Lung microvascular endothelial cell (primary cell): ENCODE measurements around the gene RTKN. TPM values are rescaled to one million over a fixed set of nuclear protein-coding genes. Genes with fewer than 3 reads are reported as not detected.

Source experiments
- DNase-seq, 2 donors: peaks; one replicate each; pipeline versions ENCODE4 v3.0.0 to v3.0.0-alpha.2; 2010; ENCODE audit warnings: low read depth in 2 of 2
- total RNA-seq: library from RNA; depleted of rRNA; stranded (reverse); fragments of >200 nt; gene quantifications from 2 replicates; pipeline ENCODE4 v1.2.1, GENCODE V29; 2014

Gene RTKN
- total RNA-seq, 1 donor from 2014 or later = 28.4 TPM

DNA sequence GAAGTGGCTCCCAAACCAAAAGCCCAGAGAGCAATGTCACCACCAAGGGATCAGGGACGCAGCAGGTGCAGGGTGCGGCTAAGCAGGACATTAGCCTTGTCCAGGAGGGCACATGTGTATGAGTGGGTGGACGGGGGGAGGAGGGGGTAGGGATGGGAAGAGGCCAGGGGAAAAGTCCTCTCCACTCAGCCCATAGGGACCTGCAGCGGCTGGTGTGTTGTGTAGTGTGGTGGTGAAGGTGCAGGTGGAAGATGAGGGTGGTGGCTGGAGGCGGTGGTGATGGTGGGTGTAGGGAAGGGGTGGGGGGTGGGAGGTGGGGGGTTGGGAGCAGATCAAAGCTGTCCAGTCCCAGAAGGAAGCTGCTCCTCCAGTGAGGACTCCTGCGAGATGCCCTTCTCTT is 24.0 kb downstream of the RTKN start:
- DNase-seq = no peak

DNA sequence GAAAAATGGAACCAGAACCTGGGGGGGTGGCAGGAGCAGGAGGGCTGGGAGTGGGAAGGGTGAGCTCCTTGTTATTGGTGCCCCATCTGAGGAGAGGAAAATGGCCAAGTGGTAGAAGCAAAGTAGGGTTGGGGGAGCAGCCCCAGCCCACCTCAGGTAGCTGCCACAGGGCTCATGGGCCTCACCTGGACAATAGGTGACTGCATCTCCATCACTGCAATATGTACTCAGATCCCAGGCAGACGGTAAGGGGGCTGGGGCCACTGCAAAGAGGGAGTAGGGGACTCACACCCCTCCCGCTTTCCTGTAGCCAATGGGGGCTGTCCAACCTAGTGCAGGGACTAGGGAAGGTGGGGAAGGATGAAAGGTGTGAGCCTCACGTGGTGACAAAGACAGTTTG is 24.5 kb downstream of the RTKN start:
- DNase-seq = no peak

DNA sequence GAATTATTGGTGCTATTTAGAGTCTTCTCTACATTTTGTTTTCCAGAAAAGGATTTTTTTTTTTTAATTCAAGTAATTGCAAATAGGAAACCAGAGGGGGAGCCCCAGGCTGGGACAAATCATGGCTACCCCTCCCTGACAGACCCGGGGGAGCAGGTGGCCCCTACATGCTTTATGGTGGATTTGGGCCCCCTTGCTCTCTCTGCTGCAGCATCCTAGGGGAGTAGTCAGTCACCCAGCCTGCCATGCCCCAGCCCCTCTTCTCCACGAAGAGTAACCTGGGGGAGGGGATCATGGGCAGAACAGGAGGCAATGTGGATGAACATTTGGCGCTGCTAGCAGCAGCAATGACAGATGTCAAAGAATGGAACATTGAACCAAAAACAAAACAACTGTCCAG is 25.0 kb downstream of the RTKN start:
- no peak for DNase-seq

DNA sequence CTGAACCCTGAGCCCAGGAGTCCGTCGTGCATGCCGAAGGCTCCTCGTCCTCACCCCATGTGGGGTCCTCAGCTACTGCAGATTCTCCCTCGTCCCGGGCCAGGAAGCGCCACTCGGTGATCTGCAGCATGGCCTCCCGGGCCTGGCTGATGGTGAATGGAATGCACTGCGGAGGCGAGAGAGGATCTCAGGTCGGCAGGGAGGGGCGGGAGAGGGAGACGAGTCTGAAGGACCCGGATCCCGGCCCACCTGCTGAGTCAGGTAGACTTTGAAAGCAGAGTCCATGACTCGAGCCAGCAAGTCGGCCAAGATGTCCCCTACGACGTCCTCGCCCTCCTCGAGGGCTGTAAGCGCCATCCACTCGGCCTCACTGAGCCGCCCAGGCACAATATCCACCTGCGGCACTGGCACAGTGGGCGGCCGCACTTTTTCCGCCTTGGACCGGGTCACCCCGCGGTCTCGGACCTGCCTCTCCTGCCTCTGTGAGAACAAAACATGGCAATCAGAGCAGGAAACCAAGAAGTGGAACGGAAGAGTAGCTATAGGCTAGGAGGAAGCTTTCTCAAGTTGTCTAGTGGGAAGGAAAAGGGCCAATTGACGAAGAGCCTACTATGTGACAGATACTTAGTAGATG is 25.9 kb downstream of the RTKN start:
- DNase-seq = no peak

DNA sequence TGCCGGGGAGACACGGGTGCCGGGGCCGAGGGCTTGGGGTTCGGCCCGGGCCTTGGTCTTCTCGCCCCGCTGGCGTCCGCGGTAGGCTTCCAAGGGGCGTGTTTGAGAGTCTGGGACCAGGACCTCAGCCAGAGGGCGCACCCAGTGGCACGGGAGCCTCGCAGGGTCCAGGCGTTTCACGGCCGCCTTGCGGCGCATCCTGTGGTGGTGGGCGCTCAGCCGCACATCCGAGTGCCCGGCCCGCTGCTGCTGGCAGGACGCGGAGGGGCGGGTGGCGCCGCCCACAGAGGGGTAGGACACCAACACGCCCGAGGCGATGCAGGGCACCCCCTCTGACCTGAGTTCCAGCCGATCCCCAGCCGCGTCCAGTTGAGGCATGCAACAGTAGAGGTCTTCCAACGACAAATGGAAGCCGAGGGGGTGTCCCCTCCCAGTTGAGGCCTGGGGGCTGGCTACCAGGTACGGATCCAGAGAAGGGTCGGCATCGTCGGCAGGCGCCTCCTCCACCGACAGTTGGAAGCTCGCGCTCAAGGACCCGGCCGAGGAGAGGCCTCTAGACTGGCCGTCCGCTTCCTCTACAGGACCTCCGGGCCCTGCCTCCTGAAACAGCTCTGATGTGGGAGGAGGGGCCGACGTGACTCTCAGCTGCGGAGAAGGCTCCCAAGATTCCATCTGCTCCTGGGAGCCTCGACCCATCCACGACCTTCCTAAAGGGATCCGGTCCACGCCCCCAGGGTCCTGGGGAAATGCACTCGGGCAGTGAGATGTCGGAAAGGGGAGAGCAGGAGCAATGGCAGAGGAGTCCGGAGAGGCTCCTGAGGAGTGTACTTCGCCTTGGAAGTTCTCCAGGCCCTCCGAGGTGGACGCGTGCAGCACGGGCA is 26.6 kb downstream of the RTKN start:
- DNase-seq = peak; percentile 23 to 27

GRCh38 chr2:74414441-74414840 is 27.3 kb downstream of the RTKN start:
- DNase-seq = no peak

DNA sequence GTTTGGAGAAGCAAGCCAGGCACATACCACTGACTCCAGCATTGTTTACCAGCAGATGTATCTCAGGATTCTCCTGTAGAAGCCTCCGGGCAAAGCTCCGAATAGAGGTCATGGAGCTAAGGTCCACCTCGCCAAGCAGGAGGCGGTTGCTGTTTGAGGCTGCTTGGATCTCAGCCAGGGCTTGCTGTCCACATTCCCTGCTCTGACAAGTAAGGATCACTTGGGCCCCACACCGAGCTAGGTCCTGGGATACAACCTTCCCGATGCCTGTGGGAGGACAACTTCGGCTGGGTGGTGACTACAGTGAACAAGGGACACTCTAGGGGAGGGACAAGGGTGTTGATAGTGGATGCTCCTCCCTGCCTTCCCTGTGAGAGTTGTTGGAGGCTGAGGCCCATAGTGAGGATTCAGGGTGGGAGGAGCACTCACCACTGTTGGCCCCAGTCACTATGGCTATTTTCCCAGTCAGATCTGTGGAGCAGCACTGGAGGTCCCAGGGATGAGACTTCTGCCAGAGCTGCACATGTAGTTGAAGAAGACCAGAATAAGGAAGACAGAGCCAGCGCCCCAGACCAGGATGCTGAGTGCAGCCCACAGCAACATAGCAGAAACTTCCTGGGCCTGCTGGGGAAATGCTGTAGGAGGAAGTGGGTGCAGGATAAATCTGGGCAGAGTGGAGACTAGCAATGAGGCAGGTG is 28.6 kb downstream of the RTKN start:
- DNase-seq = no peak

DNA sequence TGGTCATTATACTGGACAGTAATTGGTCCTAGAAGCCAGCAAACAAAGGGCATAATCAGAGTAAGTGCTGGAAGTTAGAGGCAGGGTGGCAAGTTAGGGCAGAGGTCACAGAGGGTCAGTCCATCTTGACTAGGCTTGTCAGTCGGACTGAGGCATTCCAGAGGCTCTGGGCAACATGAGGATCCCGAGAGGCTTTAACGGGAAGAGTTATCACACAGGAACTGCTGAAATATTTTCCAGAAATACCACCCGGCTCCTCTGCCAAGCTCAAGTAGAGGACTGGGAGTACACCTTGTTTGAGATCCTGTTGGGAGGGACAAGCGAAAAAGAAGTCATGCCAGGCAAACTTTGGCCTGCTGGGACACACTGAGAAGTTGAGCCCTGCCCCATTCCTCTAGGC is 34.1 kb downstream of the RTKN start:
- DNase-seq = no peak

GRCh38 chr2:74406035-74406434 is 35.7 kb downstream of the RTKN start:
- DNase-seq = peak in 1 of 2 donors; percentile 39

DNA sequence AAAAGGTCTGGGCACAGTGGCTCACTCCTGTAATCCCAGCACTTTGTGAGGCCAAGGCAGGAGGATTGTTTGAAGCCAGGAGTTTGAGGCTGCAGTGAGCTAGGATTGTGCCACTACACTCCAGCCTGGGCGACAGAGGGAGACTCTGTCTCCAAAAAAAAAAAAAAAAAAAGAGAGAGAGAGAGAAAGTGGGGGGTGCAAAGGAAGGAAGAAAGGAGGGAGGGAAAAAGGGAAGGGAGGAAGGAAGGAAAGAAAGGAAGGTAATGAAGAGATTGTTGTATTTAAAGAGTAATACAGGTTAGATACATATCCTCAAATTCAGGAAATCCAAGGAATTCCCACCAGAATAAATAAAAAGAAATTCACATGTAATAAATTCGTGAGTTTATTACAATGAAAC is 39.8 kb downstream of the RTKN start:
- DNase-seq = no peak

DNA sequence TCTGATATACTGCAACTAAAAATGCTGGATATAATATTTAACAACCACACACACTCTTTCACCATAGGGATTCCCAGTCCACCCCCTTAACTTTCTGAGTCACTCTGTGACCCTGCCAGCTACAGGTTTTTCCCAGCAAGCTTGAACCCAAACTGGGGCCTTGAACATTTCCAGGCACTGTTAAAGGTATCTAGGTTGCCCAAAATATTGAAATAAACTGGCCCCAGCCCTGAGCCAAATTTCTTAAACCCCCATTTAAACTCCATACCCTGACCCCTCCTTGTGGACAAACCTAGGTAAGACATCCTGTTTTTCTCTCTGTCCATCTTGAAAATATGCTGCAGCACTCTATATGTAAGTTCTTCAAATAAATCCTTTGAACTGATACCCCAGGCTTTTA is 42.0 kb downstream of the RTKN start:
- peak; percentile 32 to 52 for DNase-seq

DNA sequence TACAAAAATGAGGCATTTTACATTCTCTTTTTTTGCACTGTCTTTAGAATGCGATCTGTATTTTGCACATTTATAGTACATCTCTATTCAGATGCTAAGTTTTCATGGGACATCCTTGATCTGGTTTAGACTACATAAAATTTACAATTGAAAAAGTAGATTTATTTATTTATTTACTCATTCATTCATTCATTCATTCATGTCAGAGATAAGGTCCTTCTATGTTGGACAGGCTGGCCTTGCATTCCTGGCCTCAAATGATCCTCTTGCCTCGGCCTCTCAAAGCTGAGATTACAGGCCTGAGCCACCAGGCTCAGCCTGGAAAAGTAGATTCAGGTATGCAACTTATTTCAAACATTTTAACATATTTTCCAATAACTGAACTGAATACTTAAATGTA is 45.6 kb downstream of the RTKN start:
- DNase-seq = no peak

GRCh38 chr2:74393525-74393924 is 48.2 kb downstream of the RTKN start:
- no peak for DNase-seq

- no peak for DNase-seq
Measured at GRCh38 chr2:74392449-74392743, 49.3 kb downstream of the RTKN start.

DNA sequence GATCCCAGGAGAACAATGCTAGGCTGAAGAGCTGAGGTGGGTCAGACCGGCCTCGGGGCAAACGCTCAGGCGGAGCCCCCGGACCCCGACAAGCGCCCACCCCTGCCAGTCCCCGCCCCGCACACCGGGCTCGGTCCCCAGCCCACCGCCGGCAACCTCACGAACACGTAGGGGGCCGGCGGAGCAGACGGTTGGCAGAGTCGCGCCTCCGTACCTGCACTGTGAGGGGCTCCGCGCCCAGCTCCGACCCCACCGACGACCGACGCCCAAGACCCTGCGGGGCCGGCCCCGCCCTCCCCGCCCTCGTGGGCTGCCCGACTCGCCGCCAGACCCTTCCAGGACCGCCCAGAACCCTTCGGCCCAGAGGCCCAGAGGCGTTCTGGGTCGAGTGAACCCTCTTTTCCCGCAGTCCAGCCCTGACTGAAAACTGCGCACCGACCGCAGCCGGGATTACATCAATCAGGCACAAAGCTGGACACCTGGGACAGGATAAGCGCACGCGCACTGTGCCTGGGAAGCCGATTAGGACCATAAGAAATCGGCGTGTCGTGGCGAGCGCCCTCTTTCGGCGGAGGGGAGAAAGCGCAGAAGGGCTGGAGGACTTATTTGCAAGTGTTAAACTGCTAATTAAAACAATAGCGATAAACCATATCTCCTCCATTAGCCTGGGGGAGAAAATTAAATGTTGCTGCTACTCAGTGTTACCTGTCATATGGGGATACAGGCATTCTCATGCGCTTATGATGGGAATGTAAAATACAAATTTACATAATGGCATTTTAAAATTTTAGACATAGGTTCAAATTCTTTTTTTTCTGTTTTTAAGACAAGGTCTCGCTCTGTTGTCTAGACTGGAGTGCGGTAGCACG is 49.9 kb downstream of the RTKN start:
- peak; percentile 94 to 96 for DNase-seq

DNA sequence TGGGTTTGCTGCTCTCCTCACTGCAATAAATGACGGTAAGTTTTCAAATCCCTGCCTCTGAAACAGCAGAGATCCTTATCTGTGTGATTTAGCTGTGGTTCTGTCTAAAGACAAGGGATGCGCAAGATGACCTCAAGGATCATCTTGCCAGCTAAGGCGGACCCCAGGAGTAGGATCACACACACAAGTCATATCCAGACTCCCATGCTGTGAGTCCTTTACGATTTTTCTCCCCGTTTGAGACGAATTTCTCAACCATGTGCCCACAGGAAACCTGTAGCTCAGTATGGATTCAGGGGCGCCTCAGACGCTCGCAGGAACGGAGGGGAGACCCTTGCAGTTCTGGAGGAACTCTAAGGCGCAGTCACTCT is 50.5 kb downstream of the RTKN start:
- DNase-seq = no peak

DNA sequence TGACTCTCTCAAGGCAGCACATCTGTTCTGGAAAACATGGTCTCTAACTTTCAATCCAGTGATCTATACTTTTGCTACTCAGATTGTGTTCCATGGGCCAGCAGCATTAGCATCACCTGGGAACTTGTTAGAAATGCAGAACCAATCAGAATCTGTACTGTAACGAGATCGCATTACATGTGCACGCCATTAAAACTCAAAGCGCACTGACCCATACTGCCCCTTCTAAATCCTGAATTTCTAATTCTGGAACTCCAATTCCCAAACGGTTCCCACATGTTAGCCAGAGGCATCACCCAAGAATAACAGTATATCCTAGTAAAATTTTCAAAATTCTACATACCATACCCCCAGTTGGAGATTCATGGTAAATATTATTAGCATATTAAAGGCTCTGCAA is 51.1 kb downstream of the RTKN start:
- no peak for DNase-seq

DNA sequence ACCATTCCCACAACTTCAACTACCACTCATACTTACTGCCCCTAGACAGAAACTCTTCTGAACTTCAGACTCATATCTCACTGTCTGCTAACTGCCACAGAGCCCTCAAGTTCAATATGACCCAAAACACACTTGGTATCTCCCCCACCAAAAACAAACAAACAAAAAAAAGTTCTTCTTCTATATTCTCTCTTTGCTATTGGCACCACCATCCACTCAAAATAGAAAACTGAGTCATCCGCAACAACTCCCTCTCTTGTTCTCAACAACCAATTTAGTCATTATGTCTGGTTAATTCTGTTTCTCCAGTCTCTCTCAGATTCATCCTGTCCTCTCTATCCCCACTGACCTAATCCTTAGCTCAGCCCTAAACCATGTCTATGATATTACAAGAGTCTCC is 54.4 kb downstream of the RTKN start:
- peak in 1 of 2 donors; percentile 15 for DNase-seq

DNA sequence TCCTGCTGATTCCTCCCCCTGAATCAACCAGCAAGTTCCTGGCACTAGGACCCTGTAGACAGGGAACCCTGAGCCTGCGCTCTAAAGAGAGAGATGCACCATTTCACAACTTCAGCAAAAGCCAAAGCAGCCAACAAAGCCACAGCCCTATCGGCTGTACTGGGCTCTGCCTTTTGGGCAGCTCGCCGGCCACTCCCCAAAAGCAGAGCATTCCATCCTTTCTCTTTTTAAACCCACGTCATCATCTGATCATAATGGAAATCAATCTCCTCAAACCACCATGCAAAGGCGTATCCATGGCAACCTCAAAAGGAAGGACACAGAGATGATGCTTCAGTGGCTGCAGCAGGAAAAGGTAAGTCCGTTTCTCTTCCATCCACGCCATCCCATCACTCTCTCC is 56.3 kb downstream of the RTKN start:
- no peak for DNase-seq

- DNase-seq = no peak
Measured at GRCh38 chr2:74384051-74384450, 57.7 kb downstream of the RTKN start.

GRCh38 chr2:74383254-74383653 is 58.5 kb downstream of the RTKN start:
- peak; percentile 43 to 94 for DNase-seq

DNA sequence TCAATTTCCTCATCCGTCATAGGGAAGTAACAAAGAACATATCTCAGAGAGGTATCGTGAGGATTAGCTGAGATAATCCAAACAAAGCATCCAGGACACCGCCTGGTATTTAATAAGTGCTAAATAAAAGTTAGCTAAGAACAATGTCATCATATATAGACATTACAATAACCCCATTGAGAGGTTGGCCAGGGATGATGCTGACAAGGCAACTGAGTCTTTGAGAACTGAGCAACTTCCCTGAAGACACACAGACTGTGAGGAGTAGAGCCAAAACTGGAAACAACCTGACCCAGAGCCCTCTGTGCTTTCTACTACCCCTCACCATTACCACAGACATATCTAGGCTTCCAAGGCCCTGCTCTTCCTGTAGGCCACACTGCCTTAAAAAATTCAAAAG is 60.0 kb downstream of the RTKN start:
- no peak for DNase-seq
